ENCODE results near the gene ACVR1C.

The ACVR1C gene

GRCh38 chr2:157501026-157501425 is 127.6 kb downstream of the ACVR1C start:
- Histone ChIP-seq H3K9ac (ENCODE audit: low read length) (no peak overlapping the region), H3K4me1 (ENCODE audit: low read length) (0 out of 2 replicates have a peak, but pooled peaks cover 3% of the 10 kb centered on the region), H3K4me3 (ENCODE audit: low read length) (no peak overlapping the region), H3K9me3 (ENCODE audit: insufficient read depth, low read length) (no peaks in the 10 kb centered on the region), H3K27ac (ENCODE audit: low read length) (no peak overlapping the region), H3K27me3 (ENCODE audit: low read depth, low read length) (no peaks in the 10 kb centered on the region), H3K36me3 (replicated peaks; ENCODE audit: low read depth, low read length) (no peaks in the 10 kb centered on the region), H3K4me2 (ENCODE audit: low read length) (no peak overlapping the region), H4K20me1 (ENCODE audit: insufficient read depth, low read length) (no peaks in the 10 kb centered on the region), H3K79me2 (ENCODE audit: low read length) (no peaks in the 10 kb centered on the region), H2AFZ (ENCODE audit: low read depth, low read length) (no peak overlapping the region)
- TF ChIP-seq CTCF (IDR thresholded peaks at IDR 0.05; ENCODE audit: low read depth, low read length) (no peak), EZH2phosphoT487 (IDR thresholded peaks at IDR 0.05; ENCODE audit: low read depth) (no peak)

GRCh38 chr2:157500334-157500733 is 128.3 kb downstream of the ACVR1C start:
- Histone ChIP-seq H3K4me1 (ENCODE audit: low read length) (0 out of 2 replicates have a peak, but pooled peaks cover 3% of the 10 kb centered on the region), H3K36me3 (replicated peaks; ENCODE audit: low read depth, low read length) (no peaks in the 10 kb centered on the region), H3K9me3 (ENCODE audit: insufficient read depth, low read length) (no peaks in the 10 kb centered on the region), H3K4me2 (ENCODE audit: low read length) (no peak overlapping the region), H3K9ac (ENCODE audit: low read length) (no peak overlapping the region), H4K20me1 (ENCODE audit: insufficient read depth, low read length) (no peaks in the 10 kb centered on the region), H2AFZ (ENCODE audit: low read depth, low read length) (no peak overlapping the region), H3K27me3 (ENCODE audit: low read depth, low read length) (no peaks in the 10 kb centered on the region), H3K79me2 (ENCODE audit: low read length) (no peaks in the 10 kb centered on the region), H3K27ac (ENCODE audit: low read length) (no peak overlapping the region), H3K4me3 (ENCODE audit: low read length) (no peak overlapping the region)
- TF ChIP-seq CTCF (IDR thresholded peaks at IDR 0.05; ENCODE audit: low read depth, low read length) (no peak), EZH2phosphoT487 (IDR thresholded peaks at IDR 0.05; ENCODE audit: low read depth) (no peak)

- Histone ChIP-seq H3K4me3 (ENCODE audit: low read length) (no peak overlapping the region), H2AFZ (ENCODE audit: low read depth, low read length) (no peak overlapping the region), H3K79me2 (ENCODE audit: low read length) (no peaks in the 10 kb centered on the region), H3K9me3 (ENCODE audit: insufficient read depth, low read length) (no peaks in the 10 kb centered on the region), H3K27ac (ENCODE audit: low read length) (no peak overlapping the region), H3K27me3 (ENCODE audit: low read depth, low read length) (no peaks in the 10 kb centered on the region), H4K20me1 (ENCODE audit: insufficient read depth, low read length) (no peaks in the 10 kb centered on the region), H3K36me3 (replicated peaks; ENCODE audit: low read depth, low read length) (no peaks in the 10 kb centered on the region), H3K4me2 (ENCODE audit: low read length) (no peak overlapping the region), H3K9ac (ENCODE audit: low read length) (no peak overlapping the region), H3K4me1 (ENCODE audit: low read length) (0 out of 2 replicates have a peak, but pooled peaks cover 3% of the 10 kb centered on the region)
- no peak for TF ChIP-seq EZH2phosphoT487 (IDR thresholded peaks at IDR 0.05; ENCODE audit: low read depth)
- TF ChIP-seq CTCF (IDR thresholded peaks at IDR 0.05; ENCODE audit: low read depth, low read length), result no peak
Measured at GRCh38 chr2:157498483-157498882, 130.2 kb downstream of the ACVR1C start.

GRCh38 chr2:157497638-157498314 is 130.9 kb downstream of the ACVR1C start:
- peaks cover 3% of the 10 kb centered on the region; the same call in 1 of the 2 replicates for H3K27me3 ChIP-seq (ENCODE audit: low read depth, low read length)
- peak overlapping the region; percentile 28; the same call in 1 of the 2 replicates for H2AFZ ChIP-seq (ENCODE audit: low read depth, low read length)
- H3K4me3 ChIP-seq (ENCODE audit: low read length), result no peak overlapping the region
- H4K20me1 ChIP-seq (ENCODE audit: insufficient read depth, low read length), result no peaks in the 10 kb centered on the region
- 0 out of 2 replicates have a peak overlapping the region, but pooled peaks have one; percentile 31 for H3K4me2 ChIP-seq (ENCODE audit: low read length)
- H3K27ac ChIP-seq (ENCODE audit: low read length), result no peak overlapping the region
- no peak overlapping the region for H3K9ac ChIP-seq (ENCODE audit: low read length)
- H3K36me3 ChIP-seq (replicated peaks; ENCODE audit: low read depth, low read length), result no peaks in the 10 kb centered on the region
- no peaks in the 10 kb centered on the region for H3K9me3 ChIP-seq (ENCODE audit: insufficient read depth, low read length)
- no peaks in the 10 kb centered on the region for H3K79me2 ChIP-seq (ENCODE audit: low read length)
- TF ChIP-seq EZH2phosphoT487 (IDR thresholded peaks at IDR 0.05; ENCODE audit: low read depth) (no peak), CTCF (IDR thresholded peaks at IDR 0.05; ENCODE audit: low read depth, low read length) (peak; percentile 92)
- H3K4me1 ChIP-seq (ENCODE audit: low read length), result 0 out of 2 replicates have a peak, but pooled peaks cover 3% of the 10 kb centered on the region
